ENCODE measurements around the gene PRKAA1. TPM values are rescaled to one million over a fixed set of nuclear protein-coding genes. Genes with fewer than 3 reads are reported as not detected.
A peak's percentile ranks its signal among the peaks of the same experiment; 100 is the strongest.

PRKAA1 gene
- total and polyA plus RNA-seq, 7 donors = 9.6 to 36.8 (median 28.1) TPM

DNA sequence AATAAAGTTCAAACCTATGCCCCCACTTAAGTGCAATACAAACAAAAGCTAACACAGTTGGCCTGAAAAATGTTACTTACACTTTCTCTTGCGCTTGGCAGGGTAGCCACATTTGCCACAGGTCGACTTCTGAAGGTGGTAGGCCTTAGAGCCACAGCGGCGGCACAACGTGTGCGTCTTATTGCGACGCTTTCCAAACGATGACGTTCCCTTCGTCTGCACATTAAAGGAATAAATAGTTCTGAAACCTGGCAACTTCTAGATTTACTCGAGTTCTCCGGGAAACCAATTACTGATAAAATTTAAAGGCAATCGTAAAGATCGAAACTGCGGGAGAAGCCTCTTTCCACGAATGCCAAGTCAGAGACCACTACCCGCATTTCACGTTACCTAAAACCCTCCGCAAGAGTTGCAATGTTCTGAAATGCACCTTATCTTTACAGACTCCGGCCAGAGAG, 36.2 kb upstream of the PRKAA1 start:
- Histone ChIP-seq H3K4me3 (peak overlapping the region; percentile 97), H3K27me3 (ENCODE audit: insufficient read depth in 3 of 3, low read length in 2 of 3) (no peaks in the 10 kb centered on the region), H3K27ac (peak overlapping the region; percentile 98), H3K36me3 (ENCODE audit: insufficient read depth in 1 of 2, low read depth in 1 of 2) (peaks cover 15 to 48% of the 10 kb centered on the region in 2 donors), H3K4me1 (peaks cover 22% of the 10 kb centered on the region), H3K9me3 (no peaks in the 10 kb centered on the region)
- WGBS, 3 donors = 0 to 2% (median 1%) methylated on average over 21 of the region's 21 CpGs
- intact Hi-C loops (cut with DNase I) = loop anchor here in 1 of 2 donors (2.0 kb wide), 1 partner anchor 80 kb away; the partner anchor contains the start of gene TTC33
- TF ChIP-seq, protein P1, sequence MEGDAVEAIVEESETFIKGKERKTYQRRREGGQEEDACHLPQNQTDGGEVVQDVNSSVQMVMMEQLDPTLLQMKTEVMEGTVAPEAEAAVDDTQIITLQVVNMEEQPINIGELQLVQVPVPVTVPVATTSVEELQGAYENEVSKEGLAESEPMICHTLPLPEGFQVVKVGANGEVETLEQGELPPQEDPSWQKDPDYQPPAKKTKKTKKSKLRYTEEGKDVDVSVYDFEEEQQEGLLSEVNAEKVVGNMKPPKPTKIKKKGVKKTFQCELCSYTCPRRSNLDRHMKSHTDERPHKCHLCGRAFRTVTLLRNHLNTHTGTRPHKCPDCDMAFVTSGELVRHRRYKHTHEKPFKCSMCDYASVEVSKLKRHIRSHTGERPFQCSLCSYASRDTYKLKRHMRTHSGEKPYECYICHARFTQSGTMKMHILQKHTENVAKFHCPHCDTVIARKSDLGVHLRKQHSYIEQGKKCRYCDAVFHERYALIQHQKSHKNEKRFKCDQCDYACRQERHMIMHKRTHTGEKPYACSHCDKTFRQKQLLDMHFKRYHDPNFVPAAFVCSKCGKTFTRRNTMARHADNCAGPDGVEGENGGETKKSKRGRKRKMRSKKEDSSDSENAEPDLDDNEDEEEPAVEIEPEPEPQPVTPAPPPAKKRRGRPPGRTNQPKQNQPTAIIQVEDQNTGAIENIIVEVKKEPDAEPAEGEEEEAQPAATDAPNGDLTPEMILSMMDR (IDR thresholded peaks at IDR 0.05) = no peak
- ATAC-seq = peak in 1 of 4 donors; percentile 34
- DNase-seq = no peak

DNA sequence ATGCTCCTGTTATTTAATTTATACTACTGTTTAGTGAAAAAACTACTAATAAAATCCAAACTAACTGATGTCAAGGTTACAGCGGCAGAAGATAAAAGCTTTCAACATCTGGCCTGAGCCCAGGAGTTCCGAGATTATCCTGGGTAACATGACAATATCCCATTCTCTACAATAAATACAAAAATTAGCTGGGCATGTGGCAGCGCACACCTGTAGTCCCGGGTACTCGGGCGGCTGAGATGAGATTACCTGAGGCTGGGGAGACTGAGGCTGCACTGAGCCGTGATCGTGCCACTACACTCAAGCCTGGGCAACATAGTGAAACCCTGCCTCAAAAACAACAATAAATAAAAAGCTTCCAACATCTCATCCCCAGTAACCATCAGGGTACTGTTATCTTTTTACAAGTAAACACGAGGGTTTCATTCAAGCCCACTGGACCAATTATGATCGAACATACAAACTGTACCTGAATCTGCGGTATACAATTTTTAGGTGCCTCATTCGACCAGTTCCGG, 35.6 kb upstream of the PRKAA1 start:
- Histone ChIP-seq H3K4me1 (peaks cover 22% of the 10 kb centered on the region), H3K27me3 (ENCODE audit: insufficient read depth in 3 of 3, low read length in 2 of 3) (no peaks in the 10 kb centered on the region), H3K9me3 (no peaks in the 10 kb centered on the region), H3K27ac (peak overlapping the region; percentile 98), H3K36me3 (ENCODE audit: insufficient read depth in 1 of 2, low read depth in 1 of 2) (peaks cover 15 to 55% of the 10 kb centered on the region in 2 donors), H3K4me3 (peak overlapping the region; percentile 97)
- TF ChIP-seq, protein P1 (IDR thresholded peaks at IDR 0.05) = no peak
- 48 to 53% (median 50%) methylated on average over 13 of the region's 13 CpGs for WGBS, 3 donors
- DNase-seq (no peak), ATAC-seq (no peak)
- intact Hi-C loops (cut with DNase I) = loop anchor here in 1 of 2 donors (2.0 kb wide), 1 partner anchor 79 kb away; the partner anchor contains the start of gene TTC33

DNA sequence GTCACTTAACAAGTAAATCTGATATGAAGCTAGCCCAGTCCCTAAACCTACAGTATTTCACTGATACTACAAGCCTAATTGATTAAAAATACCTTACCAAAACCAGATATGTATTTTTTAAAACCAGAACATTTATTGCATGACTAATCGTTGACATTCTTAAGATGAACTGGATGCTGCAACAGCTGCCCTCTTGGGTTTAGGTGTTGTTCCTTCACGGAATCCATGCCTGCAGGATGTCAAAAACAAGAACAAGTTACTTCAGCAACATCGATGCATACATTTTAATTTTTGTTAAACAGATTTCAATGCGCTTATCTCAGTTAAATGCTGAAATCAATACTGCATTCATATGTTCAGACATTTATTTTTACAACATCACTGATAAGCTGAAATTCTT, 34.2 kb upstream of the PRKAA1 start:
- Histone ChIP-seq H3K4me1 (peaks cover 22% of the 10 kb centered on the region), H3K27ac (no peak overlapping the region), H3K4me3 (no peak overlapping the region), H3K36me3 (ENCODE audit: insufficient read depth in 1 of 2, low read depth in 1 of 2) (peaks cover 15 to 69% of the 10 kb centered on the region in 2 donors), H3K27me3 (ENCODE audit: insufficient read depth in 3 of 3, low read length in 2 of 3) (no peaks in the 10 kb centered on the region), H3K9me3 (no peaks in the 10 kb centered on the region)
- WGBS, 3 donors = 83 to 85% (median 85%) methylated on average over 4 of the region's 4 CpGs
- TF ChIP-seq, protein P1 (IDR thresholded peaks at IDR 0.05) = no peak
- DNase-seq (no peak), ATAC-seq (no peak)
- intact Hi-C loops (cut with DNase I) = no loop called here

DNA sequence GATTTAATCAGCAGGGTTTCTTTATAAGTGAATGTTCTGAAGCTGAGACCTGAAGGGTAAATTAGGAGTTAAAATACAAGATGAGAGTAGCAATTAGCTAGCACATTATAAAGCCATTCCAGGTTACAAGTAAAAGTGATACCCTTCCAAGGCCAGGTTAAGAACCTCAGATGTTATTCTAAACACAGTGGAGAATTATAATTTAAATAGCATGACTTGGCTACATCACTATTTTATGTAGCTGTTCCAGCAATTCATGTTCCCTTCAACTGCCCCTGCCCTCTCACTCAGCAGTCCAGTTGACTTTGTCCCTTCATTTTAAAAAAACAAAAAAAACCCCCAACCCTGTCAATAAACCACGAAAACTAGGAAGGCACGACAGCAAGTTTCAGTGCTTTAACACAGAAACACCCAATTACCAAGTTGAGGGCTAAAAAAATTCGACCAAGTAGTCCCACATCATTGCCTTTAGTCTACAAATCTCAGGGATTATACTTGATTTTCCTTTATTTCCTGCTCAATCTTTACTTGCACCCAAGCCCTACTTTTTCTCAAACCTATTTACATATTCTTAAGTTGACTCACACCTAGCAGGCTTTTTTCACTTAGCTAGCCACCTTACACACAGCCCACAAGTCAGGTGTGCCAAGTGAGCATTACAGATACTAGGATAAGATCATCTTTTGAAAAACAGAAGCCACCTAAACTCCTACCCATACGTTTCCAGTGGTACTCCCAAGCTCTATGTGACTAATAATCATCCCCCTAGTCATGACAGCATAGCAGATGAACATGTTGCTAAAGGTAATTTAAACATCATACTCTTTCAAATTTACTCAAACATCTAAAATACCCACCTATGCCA, 33.4 kb upstream of the PRKAA1 start:
- Histone ChIP-seq H3K27me3 (ENCODE audit: insufficient read depth in 3 of 3, low read length in 2 of 3) (no peaks in the 10 kb centered on the region), H3K4me3 (no peak overlapping the region), H3K36me3 (ENCODE audit: insufficient read depth in 1 of 2, low read depth in 1 of 2) (peaks cover 19 to 77% of the 10 kb centered on the region in 2 donors), H3K4me1 (peaks cover 21% of the 10 kb centered on the region), H3K9me3 (no peaks in the 10 kb centered on the region), H3K27ac (no peak overlapping the region)
- TF ChIP-seq, protein P1 (IDR thresholded peaks at IDR 0.05) = no peak
- DNase-seq (no peak), ATAC-seq (no peak)
- intact Hi-C loops (cut with DNase I) = no loop called here
- 60 to 79% (median 71%) methylated on average over 4 of the region's 4 CpGs for WGBS, 3 donors
